Fibroblast of peridontal ligament (primary cell): ENCODE results near the gene C1QL4.
A peak's percentile ranks its signal among the peaks of the same experiment; 100 is the strongest.
"Not testable (repeated sequence)": the region's sequence is repeated elsewhere in the genome, so short reads cannot be mapped to it uniquely, and the experiment has no call there.

Source experiments
- DNase-seq: peaks from one replicate; pipeline ENCODE4 v3.0.0-alpha.2; 2010; ENCODE audit errors: extremely low read depth

The C1QL4 gene

DNA sequence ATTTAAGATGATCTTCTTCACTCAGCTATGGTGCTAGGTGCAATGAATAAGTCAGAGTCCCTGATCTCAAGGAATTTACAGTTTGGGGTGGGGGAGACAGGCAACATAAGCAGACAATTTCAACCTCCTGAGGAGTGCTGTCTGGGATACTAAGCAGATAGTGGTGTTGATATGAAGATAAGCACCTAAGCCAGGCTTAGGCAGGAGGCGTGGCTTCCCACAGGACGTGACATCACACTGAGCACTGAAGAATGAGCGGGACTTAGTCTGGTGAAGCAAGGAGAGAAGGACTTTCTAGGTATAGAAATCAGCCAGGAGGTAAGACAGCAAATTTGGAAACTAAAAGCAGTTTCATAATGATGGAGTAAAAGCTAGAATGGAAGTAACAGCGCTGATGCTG is 35.2 kb downstream of the C1QL4 start:
- no peak for DNase-seq

DNA sequence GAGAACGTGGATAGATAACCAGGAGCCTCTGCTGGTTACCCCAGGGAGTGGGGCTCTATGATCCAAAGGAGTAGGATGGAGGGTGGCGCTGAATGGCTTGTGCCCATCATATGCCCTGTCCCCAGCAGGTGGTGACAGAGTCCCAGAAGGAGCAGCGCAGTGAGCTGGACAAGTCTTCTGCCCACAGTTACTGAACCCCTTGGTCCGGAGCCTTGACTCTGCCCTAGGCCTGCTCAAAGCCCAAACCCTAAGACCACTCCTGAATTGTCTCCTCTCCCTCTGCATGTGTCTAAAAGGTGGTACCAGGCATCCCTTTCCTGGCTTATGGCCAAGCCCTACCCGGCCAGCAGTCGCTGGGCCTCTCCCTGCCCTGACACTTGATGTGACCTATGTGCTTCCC is 38.8 kb downstream of the C1QL4 start:
- no peak for DNase-seq

DNA sequence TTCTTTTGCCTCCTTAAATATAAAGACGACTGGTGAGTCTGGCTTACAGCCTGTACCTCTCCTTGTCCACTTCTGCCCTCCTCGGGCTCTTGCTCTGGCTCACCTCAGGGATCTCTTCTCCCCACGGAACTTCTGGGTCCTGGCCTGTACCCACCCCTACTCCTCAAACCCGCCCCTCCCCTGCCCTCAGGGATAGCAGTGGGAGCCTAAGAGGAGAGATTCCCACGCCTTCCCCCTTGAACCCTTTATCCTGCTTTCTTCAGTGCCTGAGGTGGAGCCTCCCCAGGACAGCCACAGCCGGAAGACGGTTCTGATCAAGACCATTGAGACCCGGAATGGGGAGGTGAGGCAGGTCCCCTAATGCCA is 39.3 kb downstream of the C1QL4 start:
- no peak for DNase-seq

DNA sequence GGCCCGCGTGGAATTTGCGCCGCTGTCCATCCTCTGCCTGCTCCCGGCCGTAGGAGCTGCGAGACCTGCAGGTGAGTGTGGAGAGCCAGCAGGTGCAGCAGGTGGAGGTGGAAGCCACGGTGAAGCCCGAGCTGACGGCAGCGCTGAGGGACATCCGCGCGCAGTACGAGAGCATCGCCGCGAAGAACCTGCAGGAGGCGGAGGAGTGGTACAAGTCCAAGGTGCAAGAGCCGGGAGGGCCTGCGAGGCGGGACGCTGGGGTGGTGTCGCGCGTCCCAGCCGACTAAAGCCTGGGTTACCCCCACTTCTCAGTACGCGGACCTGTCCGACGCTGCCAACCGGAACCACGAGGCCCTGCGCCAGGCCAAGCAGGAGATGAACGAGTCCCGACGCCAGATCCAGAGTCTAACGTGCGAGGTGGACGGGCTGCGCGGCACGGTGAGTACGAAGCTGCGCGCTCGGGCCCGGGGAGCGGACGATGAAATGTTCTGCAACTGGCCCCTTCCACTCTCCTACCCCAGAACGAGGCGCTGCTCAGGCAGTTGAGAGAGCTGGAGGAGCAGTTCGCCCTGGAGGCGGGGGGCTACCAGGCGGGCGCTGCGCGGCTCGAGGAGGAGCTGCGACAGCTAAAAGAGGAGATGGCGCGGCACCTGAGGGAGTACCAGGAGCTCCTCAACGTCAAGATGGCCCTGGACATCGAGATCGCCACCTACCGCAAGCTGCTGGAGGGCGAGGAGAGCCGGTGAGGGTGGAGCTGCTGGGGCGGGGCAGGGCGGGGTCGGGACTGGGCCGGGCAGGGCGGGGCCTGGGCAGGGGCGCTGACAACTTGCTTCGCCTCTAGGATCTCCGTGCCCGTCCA is 39.9 kb downstream of the C1QL4 start:
- no peak for DNase-seq

DNA sequence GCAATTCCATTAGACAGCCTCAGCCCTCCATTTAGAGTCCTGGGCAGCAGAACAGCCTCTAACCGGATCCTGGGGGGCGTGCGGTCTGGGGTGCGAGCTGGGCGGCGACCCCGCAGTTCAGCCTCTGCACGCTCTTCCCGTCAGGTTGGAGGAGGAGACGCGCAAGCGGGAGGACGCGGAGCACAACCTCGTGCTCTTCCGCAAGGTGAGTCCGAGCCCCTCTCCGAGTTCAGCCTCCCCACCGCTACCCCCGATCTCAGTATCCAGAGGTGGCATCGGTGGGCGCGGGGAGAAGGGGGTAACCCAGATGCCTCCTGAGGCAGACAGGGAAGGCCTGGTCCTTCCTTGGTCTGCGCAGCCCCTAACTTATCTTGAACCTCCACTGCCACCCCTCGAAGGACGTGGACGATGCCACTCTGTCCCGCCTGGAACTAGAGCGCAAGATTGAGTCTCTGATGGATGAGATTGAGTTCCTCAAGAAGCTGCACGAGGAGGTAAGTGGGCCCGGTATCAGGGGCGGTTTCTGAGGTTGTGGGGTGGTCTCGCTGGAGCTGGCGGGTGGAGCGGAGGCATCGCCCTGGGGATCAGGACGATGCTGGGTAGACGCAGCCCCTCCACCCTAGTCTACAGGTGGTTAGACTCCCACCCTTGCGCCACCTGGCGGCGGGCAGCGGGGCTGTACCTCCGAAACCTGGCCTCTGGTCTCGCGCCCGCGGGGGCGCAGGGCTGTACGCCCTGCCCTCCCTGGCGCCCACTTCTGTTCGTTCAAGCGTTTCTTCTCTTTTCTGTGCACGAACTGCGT is 40.8 kb downstream of the C1QL4 start:
- DNase-seq = no peak

DNA sequence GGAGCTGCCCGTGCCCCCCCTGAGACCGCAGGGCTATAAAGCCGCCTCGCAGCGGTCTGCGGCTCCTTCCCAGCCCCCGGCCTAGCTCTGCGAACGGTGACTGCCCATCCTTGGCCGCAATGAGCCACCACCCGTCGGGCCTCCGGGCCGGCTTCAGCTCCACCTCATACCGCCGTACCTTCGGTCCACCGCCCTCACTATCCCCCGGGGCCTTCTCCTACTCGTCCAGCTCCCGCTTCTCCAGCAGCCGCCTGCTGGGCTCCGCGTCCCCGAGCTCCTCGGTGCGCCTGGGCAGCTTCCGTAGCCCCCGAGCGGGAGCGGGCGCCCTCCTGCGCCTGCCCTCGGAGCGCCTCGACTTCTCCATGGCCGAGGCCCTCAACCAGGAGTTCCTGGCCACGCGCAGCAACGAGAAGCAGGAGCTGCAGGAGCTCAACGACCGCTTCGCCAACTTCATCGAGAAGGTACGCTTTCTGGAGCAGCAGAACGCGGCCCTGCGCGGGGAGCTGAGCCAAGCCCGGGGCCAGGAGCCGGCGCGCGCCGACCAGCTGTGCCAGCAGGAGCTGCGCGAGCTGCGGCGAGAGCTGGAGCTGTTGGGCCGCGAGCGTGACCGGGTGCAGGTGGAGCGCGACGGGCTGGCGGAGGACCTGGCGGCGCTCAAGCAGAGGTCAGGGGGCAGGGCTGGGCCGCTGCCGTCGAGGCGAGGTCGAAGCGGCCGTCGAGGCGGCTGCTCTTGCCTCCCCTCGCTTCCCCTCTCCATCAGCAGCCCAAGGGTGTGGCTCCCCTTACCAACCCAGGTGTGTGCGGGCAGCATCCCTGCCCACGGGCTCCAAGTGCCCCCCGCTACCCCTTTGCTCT is 41.7 kb downstream of the C1QL4 start, which contains the start of gene PRPH:
Gene PRPH (plus strand): TSS at position 66 of the 855 bp plus-strand sequence. CDS start 54 bp downstream, at position 120.
- no peak for DNase-seq

DNA sequence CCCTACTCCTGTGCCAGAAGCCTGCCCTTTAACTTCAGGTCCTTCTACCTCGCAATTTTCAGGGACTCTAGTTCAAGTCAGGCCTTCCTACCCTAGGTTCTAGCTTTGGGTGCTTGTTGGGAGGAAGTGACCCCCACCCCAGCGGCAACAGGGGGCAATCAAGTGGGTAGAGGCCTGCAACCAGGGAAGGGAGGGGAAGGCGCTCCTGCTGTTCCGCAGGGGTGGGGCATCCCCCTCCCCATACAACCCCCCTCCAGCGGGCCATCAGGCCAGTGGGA is 42.2 kb downstream of the C1QL4 start:
- no peak for DNase-seq

DNA sequence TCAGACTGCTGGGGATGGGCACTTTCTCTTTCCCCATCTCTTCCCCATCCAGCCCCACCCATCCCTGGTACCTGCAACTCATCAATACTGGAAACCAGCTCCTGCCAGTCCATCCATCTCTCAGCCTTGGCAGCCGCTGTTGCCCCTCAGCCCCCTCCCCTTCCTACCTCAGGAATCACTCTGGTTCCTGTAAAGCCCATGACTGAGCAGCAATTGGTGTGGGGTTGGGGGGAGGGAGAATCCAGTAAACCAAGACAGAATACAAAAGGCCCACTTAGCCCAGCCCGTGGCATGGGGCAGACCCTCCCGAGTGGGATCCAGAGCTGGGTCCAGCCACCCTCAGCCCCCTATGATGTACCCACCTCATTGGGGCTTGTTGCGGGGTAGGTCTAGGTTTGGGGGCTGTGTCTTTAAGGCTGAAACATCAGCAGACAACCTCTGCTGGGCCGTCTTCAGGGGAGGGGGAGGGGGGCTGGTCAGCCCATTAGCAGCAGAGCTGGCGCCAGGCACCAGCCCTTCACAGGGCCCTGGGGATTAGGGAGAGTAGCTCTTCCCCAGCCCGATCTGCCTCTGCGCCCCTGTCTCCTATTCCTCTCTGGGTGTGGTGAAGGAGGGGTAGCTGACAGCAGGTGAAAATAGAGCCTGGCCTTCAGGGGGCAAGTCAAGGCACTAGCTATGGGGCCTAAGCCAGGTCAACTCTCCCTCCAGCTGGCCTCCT is 42.7 kb downstream of the C1QL4 start:
- no peak for DNase-seq

DNA sequence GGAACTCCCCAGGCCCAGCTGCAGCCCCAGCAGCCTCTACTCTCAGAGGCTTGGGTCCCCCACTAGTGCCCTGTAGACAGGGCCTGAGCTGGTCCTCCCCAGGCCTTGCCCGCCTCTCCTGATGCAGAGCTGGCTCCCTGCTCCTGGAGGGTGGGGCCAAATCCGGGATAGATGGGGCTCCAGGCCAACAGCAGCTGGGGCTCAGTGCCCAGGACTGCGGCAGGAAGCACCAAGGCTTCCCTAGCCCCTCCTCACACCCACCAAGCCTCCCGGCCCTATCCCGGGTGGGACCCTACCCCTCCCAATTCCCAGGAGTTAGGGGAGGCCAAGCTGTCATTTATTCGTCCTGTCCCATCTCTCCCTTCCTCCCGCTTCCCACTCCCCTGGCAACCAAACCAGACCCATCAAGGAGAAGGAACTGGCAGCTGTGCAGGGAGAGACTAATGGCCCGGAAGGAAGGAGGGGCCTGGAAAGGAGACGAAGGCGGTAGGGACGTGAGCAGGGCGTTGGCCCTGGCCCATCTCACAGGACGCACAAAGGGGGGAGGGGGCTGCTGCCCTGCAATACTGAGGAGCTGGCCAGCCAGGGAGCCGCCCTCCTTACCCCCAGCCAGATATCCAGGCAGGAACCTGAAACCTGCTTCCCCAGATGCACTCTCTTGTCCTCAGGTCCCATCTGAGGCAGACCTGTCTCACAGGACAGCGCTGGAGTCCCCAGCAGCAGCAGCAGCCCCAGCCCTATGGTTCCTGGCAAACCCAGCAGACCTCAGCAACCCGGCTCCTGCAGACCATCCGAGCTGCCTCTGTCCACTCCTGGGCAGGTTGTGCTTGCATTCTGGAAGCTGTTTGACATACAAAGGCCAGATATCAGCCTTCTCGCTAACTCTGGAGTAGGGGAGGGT is 43.7 kb downstream of the C1QL4 start:
- no peak for DNase-seq

DNA sequence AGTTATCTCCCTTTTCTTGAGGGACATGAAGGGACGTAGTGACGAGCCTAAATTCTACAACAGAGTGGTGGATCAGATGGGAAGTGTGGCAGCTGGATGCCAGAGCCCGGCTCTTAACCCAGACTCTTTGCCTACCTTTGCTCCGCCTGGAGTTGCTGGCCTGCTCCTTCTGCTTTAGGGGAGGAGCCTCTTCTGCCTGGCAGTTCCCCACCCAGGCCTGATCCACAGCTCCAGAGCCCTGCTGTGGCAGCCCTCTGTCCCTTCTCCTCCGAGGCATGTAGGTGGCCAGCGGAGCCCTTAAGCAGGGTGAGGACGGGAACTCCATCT is 44.3 kb downstream of the C1QL4 start:
- no peak for DNase-seq

DNA sequence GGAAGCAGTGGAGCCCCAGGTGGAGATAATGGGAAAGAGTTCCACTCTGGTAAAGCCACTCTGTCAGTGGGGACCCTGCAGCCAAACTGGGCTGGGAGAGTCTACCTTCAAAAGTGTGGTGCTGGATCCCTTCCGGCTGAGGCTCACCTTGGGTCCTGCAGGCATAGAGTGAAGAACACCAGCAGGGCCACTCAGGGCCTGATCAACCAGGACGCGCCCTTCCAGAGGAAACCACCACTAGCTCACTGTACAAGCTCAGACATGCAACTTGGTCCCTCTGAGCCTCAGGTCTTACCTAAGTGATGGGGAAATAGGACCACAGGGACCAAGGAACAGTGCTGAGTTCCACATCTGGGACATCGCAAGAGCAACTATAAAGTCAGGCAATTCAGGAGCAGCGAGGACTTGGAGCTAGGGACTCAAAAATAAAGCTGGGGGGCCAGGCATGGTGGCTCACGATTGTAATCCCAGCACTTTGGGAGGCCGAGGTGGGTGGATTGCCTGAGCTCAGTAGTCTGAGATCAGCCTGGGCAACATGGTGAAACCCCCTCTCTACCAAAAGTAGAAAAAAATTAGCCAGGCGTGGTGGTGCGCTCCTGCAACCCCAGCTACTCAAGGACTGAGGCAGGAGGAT is 47.9 kb downstream of the C1QL4 start:
- DNase-seq = no peak

DNA sequence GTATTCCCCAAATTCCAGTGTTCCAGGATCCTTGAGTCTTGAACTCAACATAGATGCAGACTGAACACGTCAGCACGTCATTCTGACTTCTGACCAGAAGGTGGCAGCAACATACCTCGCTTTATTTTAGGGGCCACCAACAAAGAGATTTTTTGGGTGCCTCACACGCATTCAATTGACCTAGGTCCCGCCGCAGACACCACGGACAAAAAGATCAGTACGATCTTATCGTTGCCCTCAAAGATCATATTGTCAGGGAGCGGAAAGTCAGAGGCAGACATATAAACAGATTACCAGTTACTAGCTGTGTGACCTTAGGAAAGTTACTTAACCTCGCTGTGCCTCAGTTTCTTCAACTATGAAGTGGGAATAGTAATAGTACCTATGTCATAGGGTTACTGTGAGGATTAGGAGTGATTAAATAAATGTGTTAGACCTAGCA is 48.6 kb downstream of the C1QL4 start:
- peak; percentile 71 for DNase-seq

DNA sequence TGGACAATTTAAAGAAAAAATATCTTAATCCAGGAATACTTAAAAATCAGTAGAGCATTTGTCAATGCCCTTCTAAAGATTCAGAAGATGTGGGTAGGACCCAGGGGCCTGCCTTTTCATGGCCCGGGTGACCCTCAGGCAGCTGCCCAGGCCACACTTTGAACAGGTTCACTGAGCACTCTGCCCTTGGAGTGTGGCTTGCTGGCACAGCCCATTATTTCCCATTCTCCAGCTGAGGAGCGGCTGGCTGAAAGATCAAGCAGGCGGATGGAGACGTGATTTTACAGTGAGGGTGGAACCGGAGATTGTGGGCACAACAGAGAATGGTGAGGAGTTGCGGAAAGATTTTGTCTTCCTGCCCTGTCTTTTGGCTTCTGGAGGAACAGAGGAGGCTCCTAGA is 49.1 kb downstream of the C1QL4 start:
- DNase-seq = no peak

DNA sequence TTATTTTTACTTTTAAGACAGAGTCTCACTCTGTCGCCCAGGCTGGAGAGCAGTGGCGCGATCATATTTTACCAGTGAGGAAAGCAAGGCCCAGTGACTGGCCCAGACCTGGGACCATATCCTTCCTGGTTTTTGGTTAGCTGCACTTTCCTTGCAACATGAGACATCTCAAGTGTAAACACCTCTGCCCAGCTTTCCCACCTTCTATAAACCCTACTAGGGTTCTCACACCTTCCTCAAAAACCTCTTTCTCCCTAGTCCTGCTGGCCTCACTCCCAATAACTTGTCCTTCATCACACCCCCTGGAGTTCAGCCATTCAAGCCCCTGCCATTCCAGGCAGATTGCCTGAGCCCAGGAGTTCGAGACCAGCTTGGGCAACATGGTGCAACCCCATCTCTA is 52.3 kb downstream of the C1QL4 start:
- DNase-seq = no peak

DNA sequence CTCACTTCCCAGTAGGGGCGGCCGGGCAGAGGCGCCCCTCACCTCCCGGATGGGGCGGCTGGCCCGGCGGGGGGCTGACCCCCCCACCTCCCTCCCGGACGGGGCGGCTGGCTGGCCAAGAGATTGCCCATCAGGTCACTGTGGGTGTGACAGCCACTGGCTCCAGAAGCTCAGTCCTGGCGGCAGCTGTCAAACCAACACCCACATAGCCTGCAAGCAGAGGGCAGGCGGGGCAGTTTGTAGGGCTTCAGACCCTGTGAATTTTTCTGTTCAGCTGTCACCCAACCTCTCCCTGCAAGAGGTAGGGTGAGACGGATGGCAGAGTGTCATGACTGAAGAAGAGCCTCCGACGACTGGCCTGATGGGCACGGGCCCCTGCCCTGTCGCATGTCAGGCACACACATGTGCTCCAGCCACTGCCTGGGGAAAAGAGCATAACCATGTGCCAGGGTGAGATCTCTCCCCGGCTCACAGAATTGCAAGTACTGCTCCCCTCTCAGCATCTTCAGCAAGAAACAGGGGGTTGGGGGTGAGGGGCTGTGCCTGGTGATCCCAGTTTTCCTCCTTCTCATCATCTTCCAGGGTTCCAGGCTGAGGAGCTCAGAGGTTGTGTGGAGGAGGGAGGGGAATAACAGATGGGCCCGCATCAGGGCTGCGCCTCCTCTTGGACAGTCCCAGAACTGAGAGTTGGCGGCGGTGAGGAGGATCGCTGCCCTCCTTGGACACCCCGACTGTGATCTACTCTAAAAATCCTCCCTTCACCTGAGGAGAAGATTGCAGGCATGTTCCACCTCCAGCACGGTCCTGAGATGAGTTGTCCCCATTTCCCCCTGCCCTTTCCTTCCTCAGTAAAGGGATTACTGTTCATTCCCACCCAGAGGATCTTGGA is 53.2 kb downstream of the C1QL4 start:
- DNase-seq = no peak

DNA sequence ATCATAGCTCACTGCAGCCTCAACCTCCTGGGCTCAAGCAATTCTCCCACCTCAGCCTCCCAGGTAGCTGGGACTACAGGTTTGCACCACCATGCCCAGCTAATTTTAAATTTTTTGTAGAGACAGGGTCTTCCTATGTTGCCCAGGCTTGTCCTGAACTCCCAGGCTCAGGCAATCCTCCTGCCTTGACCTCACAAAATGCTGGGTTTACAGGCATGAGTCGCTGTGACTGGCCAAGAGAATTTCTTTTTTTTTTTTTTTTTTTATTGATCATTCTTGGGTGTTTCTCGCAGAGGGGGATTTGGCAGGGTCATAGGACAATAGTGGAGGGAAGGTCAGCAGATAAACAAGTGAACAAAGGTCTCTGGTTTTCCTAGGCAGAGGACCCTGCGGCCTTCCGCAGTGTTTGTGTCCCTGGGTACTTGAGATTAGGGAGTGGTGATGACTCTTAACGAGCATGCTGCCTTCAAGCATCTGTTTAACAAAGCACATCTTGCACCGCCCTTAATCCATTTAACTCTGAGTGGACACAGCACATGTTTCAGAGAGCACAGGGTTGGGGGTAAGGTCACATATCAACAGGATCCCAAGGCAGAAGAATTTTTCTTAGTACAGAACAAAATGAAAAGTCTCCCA is 54.1 kb downstream of the C1QL4 start:
- DNase-seq = not testable (repeated sequence)
